Measurements from ENCODE around the gene ANKRD29.

DNA sequence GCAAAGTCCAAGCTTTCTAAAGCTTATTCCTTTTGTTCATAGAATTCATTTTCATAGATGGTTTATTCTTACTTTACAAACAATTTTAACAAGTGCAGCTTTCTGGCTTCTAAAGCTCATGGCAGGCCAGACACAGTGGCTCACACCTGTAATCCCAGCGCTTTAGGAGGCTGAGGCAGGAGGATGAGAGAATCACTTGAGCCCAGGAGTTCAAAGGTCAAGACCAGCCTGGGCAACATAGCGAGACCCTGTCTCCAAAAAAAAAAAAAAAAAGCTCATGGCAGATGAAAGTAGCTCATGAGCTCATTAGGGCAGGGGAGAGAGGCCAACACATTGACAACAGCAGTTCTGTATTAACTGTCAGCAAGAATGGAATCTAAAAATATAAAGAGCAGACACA lies 48.3 kb downstream of the ANKRD29 start:
- no peak for TF ChIP-seq SIN3A (IDR thresholded peaks at IDR 0.05; ENCODE audit: borderline replicate concordance, insufficient read depth, low read length)
- TF ChIP-seq, protein P1, sequence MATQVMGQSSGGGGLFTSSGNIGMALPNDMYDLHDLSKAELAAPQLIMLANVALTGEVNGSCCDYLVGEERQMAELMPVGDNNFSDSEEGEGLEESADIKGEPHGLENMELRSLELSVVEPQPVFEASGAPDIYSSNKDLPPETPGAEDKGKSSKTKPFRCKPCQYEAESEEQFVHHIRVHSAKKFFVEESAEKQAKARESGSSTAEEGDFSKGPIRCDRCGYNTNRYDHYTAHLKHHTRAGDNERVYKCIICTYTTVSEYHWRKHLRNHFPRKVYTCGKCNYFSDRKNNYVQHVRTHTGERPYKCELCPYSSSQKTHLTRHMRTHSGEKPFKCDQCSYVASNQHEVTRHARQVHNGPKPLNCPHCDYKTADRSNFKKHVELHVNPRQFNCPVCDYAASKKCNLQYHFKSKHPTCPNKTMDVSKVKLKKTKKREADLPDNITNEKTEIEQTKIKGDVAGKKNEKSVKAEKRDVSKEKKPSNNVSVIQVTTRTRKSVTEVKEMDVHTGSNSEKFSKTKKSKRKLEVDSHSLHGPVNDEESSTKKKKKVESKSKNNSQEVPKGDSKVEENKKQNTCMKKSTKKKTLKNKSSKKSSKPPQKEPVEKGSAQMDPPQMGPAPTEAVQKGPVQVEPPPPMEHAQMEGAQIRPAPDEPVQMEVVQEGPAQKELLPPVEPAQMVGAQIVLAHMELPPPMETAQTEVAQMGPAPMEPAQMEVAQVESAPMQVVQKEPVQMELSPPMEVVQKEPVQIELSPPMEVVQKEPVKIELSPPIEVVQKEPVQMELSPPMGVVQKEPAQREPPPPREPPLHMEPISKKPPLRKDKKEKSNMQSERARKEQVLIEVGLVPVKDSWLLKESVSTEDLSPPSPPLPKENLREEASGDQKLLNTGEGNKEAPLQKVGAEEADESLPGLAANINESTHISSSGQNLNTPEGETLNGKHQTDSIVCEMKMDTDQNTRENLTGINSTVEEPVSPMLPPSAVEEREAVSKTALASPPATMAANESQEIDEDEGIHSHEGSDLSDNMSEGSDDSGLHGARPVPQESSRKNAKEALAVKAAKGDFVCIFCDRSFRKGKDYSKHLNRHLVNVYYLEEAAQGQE (IDR thresholded peaks at IDR 0.05; ENCODE audit: insufficient read depth in 1 of 2, low read depth in 2 of 2, low read length in 2 of 2) = no peak
- TF ChIP-seq POLR2AphosphoS5 (IDR thresholded peaks at IDR 0.05; ENCODE audit: low read depth, low read length) = no peak
- no peak for TF ChIP-seq FOXP2 (optimal IDR thresholded peaks at IDR 0.05; ENCODE audit: borderline replicate concordance, extremely low read depth, extremely low read length, insufficient read depth)
- no peak for TF ChIP-seq TAF1 (IDR thresholded peaks at IDR 0.05; ENCODE audit: borderline replicate concordance, insufficient read depth, low read length)
